DMS153 treated with DMSO at 0.1 percent for 48 hours (cell line): ENCODE measurements around the gene AP1S1.
A peak's percentile ranks its signal among the peaks of the same experiment; 100 is the strongest.
"Not testable (repeated sequence)": the region's sequence is repeated elsewhere in the genome, so short reads cannot be mapped to it uniquely, and the experiment has no call there.

Experiments used
- DNase-seq: peaks from one replicate; lab custom pipeline; 2025; ENCODE audit not compliant: unreplicated experiment; lab: John Stamatoyannopoulos, UW

The AP1S1 gene

DNA sequence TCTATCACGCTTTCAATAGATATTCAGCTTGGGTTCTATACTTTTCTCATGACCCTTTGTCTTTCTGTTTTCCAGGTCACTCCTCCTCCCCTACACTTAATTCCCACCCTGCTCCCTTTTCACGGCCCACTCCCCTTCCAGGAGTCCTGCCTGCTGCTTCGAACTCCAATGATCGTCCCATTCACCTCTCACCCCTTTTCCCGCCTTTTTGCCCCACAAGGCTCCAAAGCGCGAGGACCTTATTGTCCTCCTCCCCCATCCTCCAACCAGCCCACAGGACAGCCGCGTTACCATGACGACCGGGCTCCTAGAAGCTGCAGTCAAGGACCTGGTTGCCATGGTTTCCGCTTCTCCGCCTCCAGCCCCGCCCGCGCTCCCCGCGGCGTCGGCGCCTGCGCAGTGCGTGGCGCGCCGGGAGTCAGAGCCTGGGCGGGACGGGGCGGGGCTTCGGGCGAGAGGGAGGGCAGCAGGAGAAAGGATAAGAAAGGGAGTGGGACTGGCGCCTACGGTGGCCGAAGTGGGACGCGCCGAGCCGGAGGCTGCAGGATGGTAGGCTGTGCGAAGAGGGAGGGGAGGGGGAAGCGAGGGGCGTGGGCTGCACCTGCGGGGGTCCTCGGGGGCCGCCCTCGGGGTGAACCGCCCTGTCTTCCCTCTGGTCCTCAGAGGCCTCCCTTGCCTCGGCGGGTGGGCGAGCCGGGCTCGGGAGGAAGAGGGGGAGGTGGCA lies at the start of gene AP1S1:
TSS of gene AP1S1 (plus strand) at position 508 of the 724 bp plus-strand sequence. CDS start at position 547, 39 bp downstream.
- DNase-seq: peak; percentile 96

DNA sequence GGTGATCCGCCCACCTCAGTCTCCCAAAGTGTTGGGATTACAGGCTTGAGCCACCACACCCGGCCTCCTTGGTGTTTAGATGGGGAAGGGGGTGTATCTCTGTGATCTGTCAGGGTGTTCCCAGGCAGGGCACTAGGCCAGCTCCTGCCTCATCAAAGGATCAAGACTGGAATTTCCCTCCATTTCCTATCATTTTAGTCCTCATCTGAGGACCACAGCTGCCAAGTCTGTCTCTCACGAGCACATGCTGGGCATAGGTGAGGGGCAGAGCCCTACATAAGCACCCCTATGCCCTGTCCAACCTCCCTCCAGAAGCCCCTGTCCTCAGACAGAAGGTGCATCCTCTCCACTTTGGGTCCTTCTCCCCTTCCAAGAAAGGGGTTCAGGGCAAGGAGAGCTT lies 49.5 kb upstream of the AP1S1 start:
- DNase-seq: no peak

DNA sequence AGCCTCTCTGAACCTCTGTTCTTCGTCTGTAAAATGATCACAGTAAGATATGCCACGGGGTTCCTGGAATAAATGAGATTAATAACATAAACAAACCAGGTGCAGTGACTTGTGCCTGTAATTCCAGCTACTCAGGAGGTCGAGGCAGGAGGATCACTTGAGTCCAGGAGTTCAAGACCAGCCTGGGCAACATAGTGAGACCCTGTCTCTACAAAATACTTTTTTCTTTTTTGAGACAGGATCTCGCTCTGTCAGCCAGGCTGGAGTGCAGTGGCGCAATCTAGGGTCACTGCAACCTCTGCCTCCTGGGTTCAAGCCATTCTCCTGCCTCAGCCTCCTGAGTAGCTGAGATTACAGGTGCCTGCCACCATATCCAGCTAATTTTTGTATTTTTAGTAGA lies 49.0 kb upstream of the AP1S1 start:
- not testable (repeated sequence) for DNase-seq

DNA sequence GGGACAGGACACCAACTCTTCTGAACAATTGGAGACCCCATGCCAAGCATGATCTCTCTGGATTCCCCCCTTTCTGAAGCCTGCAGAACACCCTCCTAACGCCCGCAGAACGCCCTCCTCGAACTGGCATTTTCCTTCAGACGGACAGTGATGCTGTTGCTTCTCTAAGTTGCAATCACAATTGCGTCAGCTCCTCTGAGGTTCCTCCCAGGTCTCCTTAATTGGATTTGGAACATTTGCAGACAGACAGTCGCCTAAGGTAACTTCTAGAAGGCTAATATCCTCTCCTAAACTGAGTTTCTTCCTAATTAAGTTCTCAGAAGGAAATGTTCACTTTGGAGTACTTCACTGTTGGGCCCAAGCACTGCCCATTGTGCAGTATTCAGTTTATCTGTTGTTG lies 47.9 kb upstream of the AP1S1 start:
- DNase-seq: no peak

DNA sequence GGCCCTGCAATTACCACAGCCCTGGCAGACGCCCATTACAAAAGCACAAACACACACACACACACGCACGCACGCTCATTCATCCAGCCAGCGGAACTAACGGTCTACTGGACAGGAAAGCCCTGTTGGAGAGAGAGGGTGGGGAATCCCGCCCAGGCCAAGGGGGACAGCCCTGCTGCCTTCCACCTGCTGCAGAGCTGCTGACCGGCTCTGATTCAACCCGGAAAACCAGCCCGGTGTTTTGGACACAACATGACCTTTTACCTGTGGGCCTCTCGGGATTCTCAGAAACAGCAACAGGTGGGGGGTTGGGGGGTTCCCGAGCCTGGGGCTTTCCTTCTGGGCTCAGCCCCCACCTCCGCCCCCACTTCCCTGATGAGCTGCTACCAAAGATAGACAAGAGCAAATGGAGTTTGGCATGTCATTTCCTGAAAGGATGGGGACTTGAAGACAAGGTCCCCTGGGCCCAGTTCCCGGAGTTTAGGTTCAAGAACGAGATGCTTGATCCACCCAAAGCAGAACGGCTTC lies 45.9 kb upstream of the AP1S1 start:
- no peak for DNase-seq

DNA sequence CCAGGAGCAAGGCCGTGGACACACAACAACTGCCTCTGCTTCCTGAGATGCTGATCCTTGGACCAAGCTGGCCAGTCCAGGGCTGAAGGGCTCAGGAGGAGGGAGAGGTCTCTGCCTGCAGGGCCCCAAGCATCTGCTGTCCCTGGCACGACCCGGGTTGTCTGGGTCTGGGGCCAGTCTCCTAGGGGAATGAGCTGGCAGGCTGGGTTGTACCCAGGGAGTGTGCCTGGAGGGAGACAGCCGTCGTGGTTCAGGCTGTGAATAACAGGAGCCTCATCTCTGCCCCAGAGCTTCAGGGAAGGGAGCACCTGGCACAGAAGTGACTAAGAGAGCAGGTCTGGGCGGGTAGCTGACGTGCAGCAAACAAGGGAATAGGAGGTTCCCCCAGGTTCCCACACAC lies 45.3 kb upstream of the AP1S1 start:
- DNase-seq: no peak

DNA sequence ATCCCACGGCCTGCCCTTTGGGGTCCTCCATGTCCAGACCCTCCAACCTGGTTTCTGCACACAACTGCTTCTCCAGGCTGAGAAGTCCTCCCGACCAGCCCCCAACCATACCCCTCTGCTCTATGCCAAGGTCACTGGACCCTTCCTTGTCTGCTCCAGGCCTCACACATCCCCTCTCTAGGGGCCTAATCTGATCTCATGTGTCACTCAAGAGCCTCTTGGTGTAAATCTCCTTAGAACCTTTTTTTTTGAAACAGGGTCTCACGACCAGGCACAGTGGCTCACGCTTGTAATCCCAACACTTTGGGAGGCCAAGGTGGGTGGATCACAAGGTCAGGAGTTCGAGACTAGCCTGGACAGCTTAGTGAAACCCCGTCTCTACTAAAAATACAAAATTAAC lies 44.9 kb upstream of the AP1S1 start:
- no peak for DNase-seq

DNA sequence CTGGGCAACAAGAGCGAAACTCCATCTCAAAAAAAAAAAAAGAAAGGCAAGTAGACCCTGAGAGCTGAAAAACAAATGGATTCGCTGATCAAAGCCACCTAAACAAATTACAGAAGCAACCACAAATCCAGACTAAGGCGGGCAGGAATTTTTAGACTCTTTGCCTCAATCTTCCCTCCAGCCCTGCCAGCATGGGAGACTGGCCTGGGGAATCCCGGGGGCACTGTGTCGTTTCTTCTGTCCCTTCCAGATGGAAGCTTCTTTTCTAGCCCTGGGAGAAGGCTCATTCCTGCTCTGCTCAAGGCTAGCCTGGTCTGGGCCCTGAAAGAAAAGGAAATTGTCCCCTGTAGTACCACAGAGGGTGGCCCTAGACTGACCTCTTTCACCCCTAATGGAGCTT lies 43.0 kb upstream of the AP1S1 start:
- DNase-seq: no peak

DNA sequence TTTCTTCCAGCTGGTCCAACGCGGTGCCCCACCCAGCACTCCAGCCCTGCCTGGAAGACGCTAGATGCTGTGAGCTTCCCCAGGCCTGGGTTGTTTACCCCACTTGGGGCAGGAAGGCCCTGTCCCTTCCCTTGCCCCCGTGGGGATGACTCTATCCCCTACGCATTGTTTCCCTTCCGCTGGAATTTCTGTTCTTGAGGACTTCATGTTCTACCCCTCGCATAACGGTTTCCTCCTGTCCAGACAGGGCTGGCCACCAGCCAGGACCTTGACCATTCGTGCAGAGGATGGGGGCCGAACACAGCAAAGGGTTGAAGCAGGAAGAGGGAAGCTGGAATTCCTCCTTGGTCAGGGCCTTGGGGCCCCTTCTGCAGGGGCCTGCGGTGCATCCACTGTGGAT lies 42.0 kb upstream of the AP1S1 start:
- no peak for DNase-seq

DNA sequence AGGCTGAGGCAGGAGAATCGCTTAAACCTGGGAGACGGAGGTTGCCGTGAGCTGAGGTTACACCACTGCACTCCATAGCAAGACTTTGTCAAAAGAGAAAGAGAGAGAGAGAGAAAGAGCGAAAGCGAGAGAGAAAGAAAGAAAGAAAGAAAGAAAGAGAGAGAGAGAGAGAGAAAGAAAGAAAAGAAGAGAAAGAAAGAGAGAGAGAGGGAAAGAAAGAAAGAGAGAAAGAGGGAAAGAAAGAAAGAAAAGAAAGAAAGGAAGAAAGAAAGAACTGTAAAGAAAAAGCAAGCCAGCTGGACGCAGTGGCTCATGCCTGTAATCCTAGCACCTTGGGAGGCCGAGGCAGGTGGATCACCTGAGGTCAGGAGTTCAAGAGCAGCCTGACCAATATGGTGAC lies 41.1 kb upstream of the AP1S1 start:
- DNase-seq: not testable (repeated sequence)

DNA sequence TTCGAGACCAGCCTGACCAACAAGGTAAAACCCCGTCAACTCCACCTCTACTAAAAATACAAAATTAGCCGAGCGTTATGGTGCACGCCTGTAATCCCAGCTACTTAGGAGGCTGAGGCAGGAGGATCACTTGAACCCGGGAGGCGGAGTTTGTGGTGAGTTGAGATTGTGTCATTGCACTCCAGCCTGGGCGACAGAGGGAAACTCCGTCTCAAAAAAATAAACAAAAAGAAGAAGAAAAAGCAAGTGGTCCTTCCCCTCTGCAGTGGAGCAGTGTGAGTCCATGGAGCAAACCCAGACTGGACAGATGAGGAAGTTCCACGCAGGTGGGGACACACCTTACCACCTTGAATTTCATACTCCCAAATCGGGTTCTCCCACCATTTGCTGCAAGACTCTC lies 40.4 kb upstream of the AP1S1 start:
- DNase-seq: no peak

DNA sequence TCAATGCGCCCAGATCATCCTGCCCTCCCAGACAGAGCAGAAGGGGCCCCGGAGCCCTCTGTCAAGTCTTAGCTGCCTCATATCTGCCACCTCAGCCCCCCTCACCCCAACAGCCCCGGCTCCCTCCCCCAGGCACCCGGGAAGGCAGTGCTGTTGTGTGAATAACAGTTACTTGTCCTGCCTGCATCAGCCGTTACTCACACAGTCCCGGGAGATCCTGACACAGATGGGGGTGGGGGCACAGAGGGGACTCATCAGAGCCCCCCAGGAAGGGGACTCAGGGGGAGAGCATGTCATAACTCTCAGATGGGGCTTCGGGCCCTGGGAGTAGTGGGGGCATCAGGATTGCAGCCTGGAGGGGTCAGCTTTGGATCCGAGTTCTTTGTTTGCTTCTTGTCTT lies 39.8 kb upstream of the AP1S1 start:
- no peak for DNase-seq

DNA sequence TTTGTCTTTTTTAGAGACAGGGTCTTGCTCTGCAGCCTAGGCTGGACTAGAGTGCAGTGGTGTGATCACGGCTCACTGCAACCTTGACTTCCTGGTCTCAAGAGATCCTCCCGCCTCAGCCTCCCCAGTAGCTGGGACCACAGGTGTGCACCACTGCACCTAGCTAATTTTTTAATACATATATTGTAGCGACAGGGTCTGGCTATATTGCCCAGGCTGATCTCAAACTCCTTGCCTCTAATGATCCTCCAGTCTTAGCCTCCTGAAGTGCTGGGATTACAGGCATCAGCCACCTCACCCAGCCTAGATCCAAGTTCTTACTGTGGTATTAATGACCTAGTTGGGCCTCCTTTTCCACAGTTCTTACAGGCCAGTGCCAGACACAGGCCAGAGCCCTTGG lies 39.1 kb upstream of the AP1S1 start:
- no peak for DNase-seq

DNA sequence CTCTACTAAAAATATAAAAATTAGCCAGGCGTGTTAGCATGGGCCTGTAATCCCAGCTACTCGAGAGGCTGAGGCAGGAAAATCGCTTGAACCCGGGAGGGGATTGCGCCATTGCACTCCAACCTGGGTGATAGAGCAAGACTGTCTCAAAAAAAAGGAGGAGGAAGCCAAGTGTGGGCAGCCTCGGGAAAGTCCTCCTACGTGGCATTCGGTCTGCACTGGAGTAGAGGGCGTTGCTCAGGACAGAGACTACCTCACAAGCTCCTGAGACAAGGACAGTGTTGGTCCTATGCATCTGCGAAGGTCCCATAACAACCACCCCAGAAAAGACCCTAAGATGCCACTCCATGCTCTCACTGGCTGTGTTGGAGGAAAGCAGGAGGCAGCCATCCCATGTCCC lies 37.4 kb upstream of the AP1S1 start:
- no peak for DNase-seq

DNA sequence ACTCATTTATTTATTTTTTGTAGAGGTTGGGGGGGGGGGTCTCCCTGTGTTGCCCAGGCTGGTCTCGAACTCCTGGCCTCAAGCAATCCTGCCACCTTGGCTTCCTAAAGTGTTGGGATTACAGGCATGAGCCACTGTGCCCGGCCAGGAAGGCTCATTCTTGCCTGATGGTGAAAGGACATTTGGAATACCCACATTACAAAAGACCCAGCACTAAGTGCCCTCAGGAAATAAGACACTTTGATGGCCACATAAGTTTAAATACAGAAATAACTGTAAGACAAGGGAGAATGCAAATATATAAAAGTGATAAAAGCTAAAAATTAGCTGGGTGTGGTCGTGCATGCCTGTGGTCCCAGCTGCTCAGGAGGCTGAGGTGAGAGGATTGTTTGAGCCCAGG lies 35.4 kb upstream of the AP1S1 start:
- DNase-seq: no peak

DNA sequence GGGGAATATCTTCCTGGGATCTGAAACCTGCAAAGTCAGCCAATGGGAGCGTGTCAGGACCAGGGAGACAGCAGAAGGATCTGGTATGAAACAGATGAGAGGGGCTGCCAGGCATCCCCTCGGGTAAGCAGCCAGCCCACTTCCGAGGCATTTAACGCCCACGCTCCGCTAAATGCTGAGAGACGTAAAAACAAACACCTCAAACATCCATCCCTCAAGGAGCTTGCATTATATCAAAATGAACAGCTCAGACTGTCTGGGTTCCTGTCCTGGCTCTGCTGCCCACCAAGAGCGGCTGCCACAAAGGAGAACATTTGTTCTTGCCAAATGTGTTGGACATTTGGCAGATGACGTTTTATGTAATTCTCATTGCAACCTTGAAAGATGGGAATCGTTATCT lies 34.4 kb upstream of the AP1S1 start:
- DNase-seq: no peak

DNA sequence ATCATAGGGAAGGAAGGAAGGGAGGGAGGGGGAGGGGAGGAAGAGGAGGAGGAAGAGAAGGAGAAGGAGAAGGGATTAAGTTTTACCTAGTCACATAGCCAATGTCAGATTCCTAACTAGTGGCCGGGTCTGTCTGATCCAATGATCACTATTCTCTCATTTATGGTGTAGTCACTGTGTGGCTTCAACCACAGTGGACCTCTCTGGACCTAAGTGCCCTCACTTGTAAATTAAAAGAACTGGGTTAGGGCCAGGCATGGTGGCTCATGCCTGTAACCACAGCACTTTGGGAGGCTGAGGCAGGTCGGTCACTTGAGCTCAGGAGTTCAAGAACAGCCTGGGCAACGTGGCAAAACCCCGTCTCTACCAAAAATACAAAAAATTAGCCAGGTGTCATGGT lies 34.0 kb upstream of the AP1S1 start:
- no peak for DNase-seq

DNA sequence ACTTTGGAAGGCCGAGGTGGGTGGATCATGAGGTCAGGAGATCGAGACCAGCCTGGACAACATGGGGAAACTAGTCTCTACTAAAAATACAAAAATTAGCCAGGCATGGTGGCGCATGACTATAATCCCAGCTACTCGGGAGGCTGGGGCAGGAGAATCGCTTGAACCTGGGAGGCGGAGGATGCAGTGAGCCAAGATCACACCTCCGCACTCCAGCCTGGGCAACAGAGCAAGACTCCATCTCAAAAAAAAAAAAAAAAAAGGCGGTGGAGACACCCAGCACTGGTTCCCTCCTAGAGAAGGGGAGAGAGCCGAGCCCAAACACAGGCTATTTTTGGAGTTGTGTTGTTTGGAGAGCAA lies 32.7 kb upstream of the AP1S1 start:
- not testable (repeated sequence) for DNase-seq

DNA sequence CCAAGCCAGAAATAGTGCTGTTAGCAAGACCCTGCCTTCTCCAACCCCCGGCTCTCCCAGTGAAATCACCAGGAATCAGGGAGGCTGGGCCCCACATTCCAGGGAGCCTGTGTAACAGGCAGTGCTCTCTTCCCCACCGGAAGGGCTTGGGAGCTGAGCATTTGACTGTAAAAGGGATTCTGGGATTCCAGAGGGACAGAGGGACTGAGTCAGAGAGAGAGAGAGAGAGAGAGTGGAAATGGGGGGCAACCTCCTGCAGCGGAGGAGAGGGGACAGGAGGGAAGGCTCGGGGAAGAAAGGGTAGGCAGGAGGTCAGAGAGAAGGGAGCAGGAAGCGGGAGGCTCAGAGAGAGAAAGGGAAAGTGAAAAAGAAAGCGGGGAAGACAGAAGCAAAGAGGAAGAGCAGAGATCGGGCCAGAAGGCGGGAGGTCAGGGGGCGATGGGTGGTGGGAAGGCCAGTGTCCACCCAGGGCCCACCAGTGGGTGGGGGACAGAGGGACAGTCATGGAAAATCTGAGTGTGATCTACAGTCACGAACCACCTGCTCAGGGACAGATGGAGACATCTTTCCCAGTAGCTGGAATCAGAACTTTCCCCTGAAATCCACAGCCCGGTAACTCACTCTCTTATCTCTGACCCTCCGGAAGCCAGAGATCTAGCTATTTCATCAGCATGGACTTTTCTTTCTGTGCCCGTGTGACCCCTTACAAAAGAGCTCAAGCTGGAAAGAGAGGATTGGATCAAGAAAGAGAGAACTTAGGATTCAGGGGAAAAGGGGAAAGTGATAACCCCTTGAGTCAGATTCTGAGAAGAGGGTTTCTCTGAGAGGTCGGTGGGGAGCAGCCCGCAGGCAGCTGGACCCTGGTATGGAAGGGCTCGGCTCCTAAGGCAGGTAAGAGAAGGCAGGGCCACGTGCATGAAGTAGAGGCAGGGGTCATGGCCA lies 32.0 kb upstream of the AP1S1 start:
- DNase-seq: no peak

DNA sequence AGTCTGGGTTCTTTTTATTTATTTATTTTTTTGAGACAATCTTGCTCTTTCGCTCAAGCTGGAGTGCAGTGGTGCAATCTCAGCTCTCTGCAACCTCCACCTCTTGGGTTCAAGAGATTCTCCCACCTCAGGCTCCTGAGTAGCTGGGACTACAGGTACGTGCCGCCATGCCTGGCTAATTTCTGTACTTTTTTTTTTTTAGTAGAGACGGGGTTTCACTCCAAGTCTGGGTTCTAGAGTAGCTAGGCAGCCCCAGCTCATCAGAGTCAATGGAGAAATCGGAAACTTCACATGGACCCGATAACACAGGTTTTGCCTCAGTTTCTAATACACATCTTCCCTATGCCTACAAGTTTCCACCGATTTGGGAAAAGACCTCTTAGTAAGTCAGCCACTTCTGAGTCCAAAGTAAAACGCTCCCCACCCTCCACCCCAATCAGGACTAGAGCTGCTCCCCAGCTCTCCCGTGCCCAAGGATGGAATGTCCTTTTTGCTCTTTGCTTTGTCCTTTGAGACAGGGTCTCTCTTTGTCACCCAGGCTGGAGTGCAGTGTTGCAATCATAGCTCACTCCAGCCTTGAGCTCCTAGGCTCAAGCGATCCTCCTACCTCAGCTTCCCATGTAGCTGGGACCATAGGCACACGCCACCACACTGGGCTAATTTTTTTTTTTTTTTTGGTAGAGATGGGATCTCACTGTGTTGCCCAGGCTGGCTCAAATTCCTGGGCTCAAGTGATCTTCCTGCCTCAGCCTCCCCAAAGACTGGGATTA lies 31.2 kb upstream of the AP1S1 start:
- no peak for DNase-seq

DNA sequence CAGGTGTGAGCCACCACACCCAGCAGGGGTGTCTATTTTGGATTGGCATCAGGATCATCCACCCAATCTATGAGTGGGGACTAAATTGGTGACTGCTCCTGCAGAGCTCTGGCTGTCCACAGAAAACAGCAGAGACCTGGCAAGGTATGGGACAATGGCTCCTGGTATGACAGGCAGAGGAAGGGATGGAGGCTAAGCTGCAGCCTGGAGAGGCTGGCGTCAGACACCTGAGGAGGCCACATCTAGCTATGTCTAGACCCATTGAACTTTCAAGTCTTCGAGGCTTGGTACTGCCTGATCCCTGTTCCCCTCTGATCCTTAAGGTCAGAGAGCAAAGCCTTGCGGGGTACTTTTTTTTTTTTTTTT lies 30.6 kb upstream of the AP1S1 start:
- no peak for DNase-seq
